ENCODE results near the gene SCAP. TPM values are rescaled to one million over a fixed set of nuclear protein-coding genes. Genes with fewer than 3 reads are reported as not detected.

The SCAP gene
- total and polyA plus RNA-seq, 2 of the 13 experiments (the other 11 are each of a cell fraction or from before 2014, with no cell fraction given), result 40.4 to 53.3 TPM

DNA sequence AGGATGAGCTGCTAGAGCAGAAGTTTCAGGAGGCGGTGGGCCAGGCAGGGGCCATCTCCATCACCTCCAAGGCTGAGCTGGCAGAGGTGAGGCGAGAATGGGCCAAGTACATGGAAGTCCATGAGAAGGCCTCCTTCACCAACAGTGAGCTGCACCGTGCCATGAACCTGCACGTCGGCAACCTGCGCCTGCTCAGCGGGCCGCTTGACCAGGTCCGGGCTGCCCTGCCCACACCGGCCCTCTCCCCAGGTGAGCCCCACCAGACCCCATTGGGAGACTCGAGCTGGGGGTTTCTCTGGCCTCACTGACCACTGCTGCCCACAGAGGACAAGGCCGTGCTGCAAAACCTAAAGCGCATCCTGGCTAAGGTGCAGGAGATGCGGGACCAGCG lies 66.9 kb downstream of the SCAP start (continued):
- TF ChIP-seq CBX1 (IDR thresholded peaks at IDR 0.05; ENCODE audit: low read depth) (no peak), SKI (IDR thresholded peaks at IDR 0.05; ENCODE audit: partially characterized antibody) (no peak)
- TF ChIP-seq, protein P1, sequence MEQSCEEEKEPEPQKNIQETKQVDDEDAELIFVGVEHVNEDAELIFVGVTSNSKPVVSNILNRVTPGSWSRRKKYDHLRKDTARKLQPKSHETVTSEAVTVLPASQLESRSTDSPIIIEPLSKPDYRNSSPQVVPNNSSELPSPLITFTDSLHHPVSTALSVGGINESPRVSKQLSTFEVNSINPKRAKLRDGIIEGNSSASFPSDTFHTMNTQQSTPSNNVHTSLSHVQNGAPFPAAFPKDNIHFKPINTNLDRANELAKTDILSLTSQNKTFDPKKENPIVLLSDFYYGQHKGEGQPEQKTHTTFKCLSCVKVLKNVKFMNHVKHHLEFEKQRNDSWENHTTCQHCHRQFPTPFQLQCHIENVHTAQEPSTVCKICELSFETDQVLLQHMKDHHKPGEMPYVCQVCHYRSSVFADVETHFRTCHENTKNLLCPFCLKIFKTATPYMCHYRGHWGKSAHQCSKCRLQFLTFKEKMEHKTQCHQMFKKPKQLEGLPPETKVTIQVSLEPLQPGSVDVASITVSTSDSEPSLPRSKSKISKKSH (CRISPR knock-in tag; IDR thresholded peaks at IDR 0.05; ENCODE audit: borderline replicate concordance), result no peak

DNA sequence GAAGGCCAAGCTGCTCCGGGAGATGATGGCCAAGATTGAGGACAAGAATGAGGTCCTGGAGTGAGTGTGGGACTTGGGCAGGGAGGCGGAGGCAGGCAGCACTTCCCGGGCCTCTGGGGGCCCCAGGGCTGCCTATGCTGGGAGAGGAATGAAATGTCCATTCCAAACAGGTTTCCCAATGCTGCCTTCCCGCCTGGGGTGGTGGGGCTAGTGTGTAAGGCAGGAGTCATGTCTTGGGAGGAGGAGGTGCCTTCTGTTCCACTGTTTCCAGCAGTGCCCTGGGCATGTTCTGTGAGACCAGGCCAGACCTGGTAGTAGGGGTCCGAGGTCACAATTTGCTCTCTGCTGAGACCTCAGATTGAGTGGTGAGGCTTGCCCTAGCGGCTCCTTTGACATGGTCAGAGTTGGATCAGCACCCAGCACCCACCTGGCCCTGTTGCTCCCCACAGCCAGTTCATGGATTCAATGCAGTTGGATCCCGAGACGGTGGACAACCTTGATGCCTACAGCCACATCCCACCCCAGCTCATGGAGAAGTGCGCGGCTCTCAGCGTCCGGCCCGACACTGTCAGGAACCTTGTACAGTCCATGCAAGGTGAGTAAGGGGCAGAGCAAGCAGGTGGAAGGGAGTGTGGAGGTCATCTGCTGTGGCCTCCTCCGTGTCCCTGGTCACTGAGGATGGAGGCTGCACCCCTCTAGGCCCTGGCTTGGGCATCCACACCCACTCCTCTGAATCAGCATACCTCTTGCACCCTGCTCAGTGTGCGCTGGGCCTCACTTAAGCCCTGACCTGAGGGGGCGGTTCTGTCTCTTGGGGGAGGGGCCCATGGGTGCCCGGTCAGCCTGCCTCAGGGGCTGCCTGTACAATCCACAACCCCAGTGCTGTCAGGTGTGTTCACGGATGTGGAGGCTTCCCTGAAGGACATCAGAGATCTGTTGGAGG lies 67.6 kb downstream of the SCAP start:
- H3K27ac ChIP-seq (ENCODE audit: extremely low read length, insufficient read depth, low read length), result no peak overlapping the region
- POLR2A ChIA-PET, result interaction anchor here (1.1 kb wide), 1 partner anchor 27 kb away, joined by 4 read pairs; the partner anchor contains the start of gene PTPN23

More for the DNA sequence above, 67.6 kb downstream of the SCAP start:
- no peaks in the 10 kb centered on the region for H3K9me3 ChIP-seq (ENCODE audit: low read length)
- H3K36me3 ChIP-seq (replicated peaks in 1 of 2; ENCODE audit: control insufficient read depth in 1 of 2, insufficient read depth in 2 of 2, low read length in 2 of 2), result peaks cover 44 to 68% of the 10 kb centered on the region in 2 experiments
- ATAC-seq, result no peak
- no peak overlapping the region for H3K9ac ChIP-seq (ENCODE audit: insufficient read depth, low read depth, low read length)
- intact Hi-C loops (cut with micrococcal nuclease; ENCODE audit: unreplicated experiment), result no loop called here
- CTCF ChIA-PET (ENCODE audit: low intra/inter-chr PET ratio, low total read pairs), result no interaction called here
- H4K20me1 ChIP-seq (ENCODE audit: insufficient read depth, low read length), result peaks cover 4% of the 10 kb centered on the region; the same call in 1 of the 2 replicates
- no peaks in the 10 kb centered on the region for H3K27me3 ChIP-seq (ENCODE audit: control insufficient read depth in 1 of 2, insufficient read depth in 2 of 2, low read length in 2 of 2)
- H3K4me1 ChIP-seq (ENCODE audit: insufficient read depth, low read length), result peaks cover 11% of the 10 kb centered on the region; the same call in 1 of the 2 replicates
- no peak for FAIRE-seq
- no peak for DNase-seq (ENCODE audit: low spot score)
- WGBS (ENCODE audit: low lambda C conversion rate), result 94% methylated on average over 12 of the region's 18 CpGs
- no TSS peak for BruUV-seq (replicated peaks)
- TF ChIP-seq MAF1 (CRISPR knock-in tag; IDR thresholded peaks at IDR 0.05; ENCODE audit: borderline replicate concordance) (no peak), ZNF274 (CRISPR knock-in tag; IDR thresholded peaks at IDR 0.05) (no peak), HDAC1 (CRISPR knock-in tag; IDR thresholded peaks at IDR 0.05) (no peak), RBM22 (optimal IDR thresholded peaks at IDR 0.05; ENCODE audit: low read length) (peak; percentile 63), ZEB1 (IDR thresholded peaks at IDR 0.05; ENCODE audit: insufficient replicate concordance, low read depth) (no peak)
- TF ChIP-seq, protein P2, sequence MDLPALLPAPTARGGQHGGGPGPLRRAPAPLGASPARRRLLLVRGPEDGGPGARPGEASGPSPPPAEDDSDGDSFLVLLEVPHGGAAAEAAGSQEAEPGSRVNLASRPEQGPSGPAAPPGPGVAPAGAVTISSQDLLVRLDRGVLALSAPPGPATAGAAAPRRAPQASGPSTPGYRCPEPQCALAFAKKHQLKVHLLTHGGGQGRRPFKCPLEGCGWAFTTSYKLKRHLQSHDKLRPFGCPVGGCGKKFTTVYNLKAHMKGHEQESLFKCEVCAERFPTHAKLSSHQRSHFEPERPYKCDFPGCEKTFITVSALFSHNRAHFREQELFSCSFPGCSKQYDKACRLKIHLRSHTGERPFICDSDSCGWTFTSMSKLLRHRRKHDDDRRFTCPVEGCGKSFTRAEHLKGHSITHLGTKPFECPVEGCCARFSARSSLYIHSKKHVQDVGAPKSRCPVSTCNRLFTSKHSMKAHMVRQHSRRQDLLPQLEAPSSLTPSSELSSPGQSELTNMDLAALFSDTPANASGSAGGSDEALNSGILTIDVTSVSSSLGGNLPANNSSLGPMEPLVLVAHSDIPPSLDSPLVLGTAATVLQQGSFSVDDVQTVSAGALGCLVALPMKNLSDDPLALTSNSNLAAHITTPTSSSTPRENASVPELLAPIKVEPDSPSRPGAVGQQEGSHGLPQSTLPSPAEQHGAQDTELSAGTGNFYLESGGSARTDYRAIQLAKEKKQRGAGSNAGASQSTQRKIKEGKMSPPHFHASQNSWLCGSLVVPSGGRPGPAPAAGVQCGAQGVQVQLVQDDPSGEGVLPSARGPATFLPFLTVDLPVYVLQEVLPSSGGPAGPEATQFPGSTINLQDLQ (CRISPR knock-in tag; IDR thresholded peaks at IDR 0.05), result no peak
- TF ChIP-seq, protein P3, sequence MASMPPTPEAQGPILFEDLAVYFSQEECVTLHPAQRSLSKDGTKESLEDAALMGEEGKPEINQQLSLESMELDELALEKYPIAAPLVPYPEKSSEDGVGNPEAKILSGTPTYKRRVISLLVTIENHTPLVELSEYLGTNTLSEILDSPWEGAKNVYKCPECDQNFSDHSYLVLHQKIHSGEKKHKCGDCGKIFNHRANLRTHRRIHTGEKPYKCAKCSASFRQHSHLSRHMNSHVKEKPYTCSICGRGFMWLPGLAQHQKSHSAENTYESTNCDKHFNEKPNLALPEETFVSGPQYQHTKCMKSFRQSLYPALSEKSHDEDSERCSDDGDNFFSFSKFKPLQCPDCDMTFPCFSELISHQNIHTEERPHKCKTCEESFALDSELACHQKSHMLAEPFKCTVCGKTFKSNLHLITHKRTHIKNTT (CRISPR knock-in tag; IDR thresholded peaks at IDR 0.05), result no peak
- in situ Hi-C loops (cut with HindIII; ENCODE audit: extremely low pct_ligation_motif_present, low pct_unique_long_range_greater_than_20kb), result no loop called here
- H2AFZ ChIP-seq (ENCODE audit: low read length), result no peak overlapping the region
- no peak overlapping the region for H3K4me3 ChIP-seq (replicated peaks in 1 of 3; ENCODE audit: insufficient read depth in 1 of 3, low read depth in 2 of 3, low read length in 3 of 3)
- peaks cover 4% of the 10 kb centered on the region for H3K79me2 ChIP-seq (ENCODE audit: insufficient read depth, low read length)
- H3K4me2 ChIP-seq (ENCODE audit: low read depth, low read length), result no peak overlapping the region

All from HepG2 (cell line).